ENCODE results near the gene ATG16L1.

GRCh38 chr2:233285921-233286320 is 34.4 kb downstream of the ATG16L1 start:
- TF ChIP-seq CTCF (conservative IDR thresholded peaks at IDR 0.05; ENCODE audit: low read depth in 2 of 2) (no peak), EZH2phosphoT487 (IDR thresholded peaks at IDR 0.05; ENCODE audit: unreplicated experiment) (no peak), EZH2 (IDR thresholded peaks at IDR 0.05; ENCODE audit: low read depth, unreplicated experiment) (no peak)
- TF ChIP-seq, protein P1, sequence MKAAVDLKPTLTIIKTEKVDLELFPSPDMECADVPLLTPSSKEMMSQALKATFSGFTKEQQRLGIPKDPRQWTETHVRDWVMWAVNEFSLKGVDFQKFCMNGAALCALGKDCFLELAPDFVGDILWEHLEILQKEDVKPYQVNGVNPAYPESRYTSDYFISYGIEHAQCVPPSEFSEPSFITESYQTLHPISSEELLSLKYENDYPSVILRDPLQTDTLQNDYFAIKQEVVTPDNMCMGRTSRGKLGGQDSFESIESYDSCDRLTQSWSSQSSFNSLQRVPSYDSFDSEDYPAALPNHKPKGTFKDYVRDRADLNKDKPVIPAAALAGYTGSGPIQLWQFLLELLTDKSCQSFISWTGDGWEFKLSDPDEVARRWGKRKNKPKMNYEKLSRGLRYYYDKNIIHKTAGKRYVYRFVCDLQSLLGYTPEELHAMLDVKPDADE (IDR thresholded peaks at IDR 0.05) = no peak
